GM12892 (cell line): ENCODE results near the gene SLC30A2.

ENCODE experiments used
- POLR2AphosphoS5 ChIP-seq: IDR thresholded peaks from 2 replicates; pipeline ENCODE4 v1.6.1; 2011; ENCODE audit warnings: low read depth, low read length, control low read depth
- TAF1 ChIP-seq: IDR thresholded peaks from 2 replicates; pipeline ENCODE4 v1.6.1; 2011; ENCODE audit warnings: low read depth, mild to moderate bottlenecking, control low read depth, low read length, borderline replicate concordance

DNA sequence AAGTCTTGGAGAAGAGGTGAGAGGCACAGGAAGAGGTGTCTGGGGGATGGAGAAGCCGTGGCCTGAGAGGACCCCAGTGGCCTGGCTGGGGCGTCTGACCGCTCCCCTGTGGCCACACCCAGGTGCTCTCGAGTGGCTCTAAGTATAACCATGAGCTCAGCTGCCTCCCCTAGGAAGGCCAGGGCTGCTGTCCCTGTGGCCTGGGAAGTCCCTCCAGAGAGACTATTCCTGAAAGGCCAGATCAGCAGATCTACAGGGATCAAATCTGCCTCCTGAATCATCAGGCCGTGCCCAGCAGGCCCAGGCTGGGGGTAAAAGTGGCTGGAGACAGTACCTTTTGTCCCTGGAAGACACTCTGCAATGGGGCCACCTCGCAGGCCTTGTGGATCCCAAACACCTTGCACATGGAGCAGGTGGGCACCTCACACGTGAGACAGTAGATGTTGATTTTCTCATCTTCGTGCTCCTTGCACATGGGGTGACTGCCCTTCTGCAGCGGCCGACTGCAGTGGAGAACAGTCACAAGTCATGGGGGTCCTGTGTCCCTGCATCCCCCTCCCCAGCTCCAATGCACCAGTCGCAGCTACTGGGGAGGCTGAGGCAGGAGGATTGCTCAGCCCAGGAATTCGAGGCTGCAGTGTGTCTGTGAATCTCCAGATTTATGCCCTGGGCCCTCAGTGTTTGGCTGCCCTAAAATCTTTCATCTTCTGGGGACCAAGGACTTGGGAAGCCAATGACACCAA, 15.1 kb upstream of the SLC30A2 start:
- TF ChIP-seq POLR2AphosphoS5 (no peak), TAF1 (no peak)
